Peyer's patch (tissue), 4 donors: Measurements from ENCODE around the gene IL10.

Experiments used
- CTCF ChIP-seq, 6 experiments: fragments of 450-650 bp in 4 of 6; fragments of 200-600 bp in 2 of 6; sonication (generic) in 1 of 6; IDR thresholded peaks; one replicate each; pipeline ENCODE4 v1.5.1; 2017 to 2019; ENCODE audit warnings: antibody characterized with exemption in 6 of 6, mild to moderate bottlenecking in 3 of 6, moderate library complexity in 1 of 6
- POLR2A ChIP-seq, 2 donors: fragments of 450-650 bp; IDR thresholded peaks; one replicate each; pipeline ENCODE4 v1.5.1; 2017; ENCODE audit warnings: antibody characterized with exemption in 2 of 2, mild to moderate bottlenecking in 2 of 2, moderate library complexity in 2 of 2

- TF ChIP-seq CTCF (IDR thresholded peaks at IDR 0.05) (no peak), POLR2A (IDR thresholded peaks at IDR 0.05) (no peak)
Observed at GRCh38 chr1:206768472-206769303, 3.6 kb downstream of the IL10 start.
